Measurements from ENCODE around the gene ITFG1.
"Not testable (repeated sequence)": the region's sequence is repeated elsewhere in the genome, so short reads cannot be mapped to it uniquely, and the experiment has no call there.

ITFG1 gene

GRCh38 chr16:47150067-47150466, 310.8 kb downstream of the ITFG1 start:
- no peak for DNase-seq (ENCODE audit: low read depth)

- no peak for DNase-seq (ENCODE audit: low read depth)
Measured at GRCh38 chr16:47144559-47144877, 316.3 kb downstream of the ITFG1 start.

- no peak for DNase-seq (ENCODE audit: low read depth)
Measured at GRCh38 chr16:47143677-47144558, 316.9 kb downstream of the ITFG1 start, which contains the start of gene NETO2. NETO2 (minus strand) TSS chr16:47143945; CDS start chr16:47143612, 333 bp downstream.

GRCh38 chr16:47142821-47143676, 317.8 kb downstream of the ITFG1 start:
- DNase-seq (ENCODE audit: low read depth): peak; percentile 53

- no peak for DNase-seq (ENCODE audit: low read depth)
Measured at GRCh38 chr16:47142486-47142820, 318.4 kb downstream of the ITFG1 start.

GRCh38 chr16:47141773-47142485, 318.9 kb downstream of the ITFG1 start:
- peak; percentile 64 for DNase-seq (ENCODE audit: low read depth)

- DNase-seq (ENCODE audit: low read depth): no peak
Measured at GRCh38 chr16:47140686-47141085, 320.2 kb downstream of the ITFG1 start.

- DNase-seq (ENCODE audit: low read depth): no peak
Measured at GRCh38 chr16:47139561-47140185, 321.2 kb downstream of the ITFG1 start.

GRCh38 chr16:47137925-47138324, 322.9 kb downstream of the ITFG1 start:
- DNase-seq (ENCODE audit: low read depth): not testable (repeated sequence)

GRCh38 chr16:47136099-47136842, 324.6 kb downstream of the ITFG1 start:
- no peak for DNase-seq (ENCODE audit: low read depth)

GRCh38 chr16:47134550-47134949, 326.3 kb downstream of the ITFG1 start:
- DNase-seq (ENCODE audit: low read depth): no peak

- no peak for DNase-seq (ENCODE audit: low read depth)
Measured at GRCh38 chr16:47132308-47132707, 328.6 kb downstream of the ITFG1 start.

GRCh38 chr16:47129755-47130435, 331.0 kb downstream of the ITFG1 start:
- DNase-seq (ENCODE audit: low read depth): no peak

- no peak for DNase-seq (ENCODE audit: low read depth)
Measured at GRCh38 chr16:47127541-47127940, 333.3 kb downstream of the ITFG1 start.

GRCh38 chr16:47125757-47126156, 335.1 kb downstream of the ITFG1 start:
- DNase-seq (ENCODE audit: low read depth): no peak

- DNase-seq (ENCODE audit: low read depth): no peak
Measured at GRCh38 chr16:47113130-47113529, 347.7 kb downstream of the ITFG1 start.

- no peak for DNase-seq (ENCODE audit: low read depth)
Measured at GRCh38 chr16:47110939-47111338, 349.9 kb downstream of the ITFG1 start.

GRCh38 chr16:47109361-47109760, 351.5 kb downstream of the ITFG1 start:
- no peak for DNase-seq (ENCODE audit: low read depth)
